Pancreas (tissue), 10 donors: ENCODE measurements around the gene PCBP4. TPM values are rescaled to one million over a fixed set of nuclear protein-coding genes. Genes with fewer than 3 reads are reported as not detected.

Source experiments
- ATAC-seq, 4 donors: fragments of 200-7000 bp; cut with Tn5 transposase; one replicate each; pipeline versions ENCODE4 v1.8.0 to v1.9.1; 2020; ENCODE audit warnings: mild to moderate bottlenecking in 4 of 4, moderate library complexity in 4 of 4
- DNase-seq, 6 donors: peaks; one replicate each; pipeline ENCODE4 v3.0.0-alpha.2; 2020
- FAIRE-seq: peaks from 2 replicates; lab custom pipeline; 2012; peaks lifted over from hg19 to GRCh38; lab: Jason Lieb, UNC
- H3K27ac ChIP-seq, 4 donors: fragments of 200-600 bp; sonication (generic); 1 replicate in 3 of 4; 2 replicates in 1 of 4; pipeline versions ENCODE4 v1.5.0 to v1.8.0; 2020
- H3K27me3 ChIP-seq, 4 donors: fragments of 200-600 bp; one replicate each; pipeline ENCODE4 v1.8.0; 2021
- H3K36me3 ChIP-seq, 3 donors: fragments of 200-600 bp; sonication (generic) in 1 of 3; one replicate each; pipeline versions ENCODE4 v1.5.0 to v1.8.0; 2020 to 2021
- H3K4me1 ChIP-seq, 3 donors: fragments of 200-600 bp; one replicate each; pipeline ENCODE4 v1.8.0; 2021
- H3K4me3 ChIP-seq, 4 donors: fragments of 200-600 bp; sonication (generic) in 2 of 4; one replicate each; pipeline versions ENCODE4 v1.5.0 to v1.8.0; 2020 to 2021
- H3K9me3 ChIP-seq, 4 donors: fragments of 200-600 bp; one replicate each; pipeline ENCODE4 v1.8.0; 2021
- WGBS, 2 donors: extraction: QIAGEN DNeasy Blood & Tissue Kit; methylation state at CpG; one replicate each; pipeline ENCODE4 v1.1.7; 2013; 5-methylcytosine and 5-hydroxymethylcytosine counted together
- intact Hi-C, 3 donors: fragments of 100-400 bp; cut with DNase I; formaldehyde crosslinking; loops; one replicate each; pipeline versions ENCODE4 v1.11.1 to v1.14.2; 2022
- polyA plus RNA-seq, 2 donors: library from polyadenylated mRNA; stranded (reverse); fragments of 200-250 nt; gene quantifications; one replicate each; pipeline ENCODE4 v1.2.3, GENCODE V29; 2013
- total RNA-seq, 6 donors: library from RNA; stranded (reverse); fragmentation: NEBNext Ultra II Directional in 4 of 6; extraction: Animal tissue kit (Norgen Biotek cat#: 25700) in 4 of 6; gene quantifications; one replicate each; pipeline versions ENCODE4 v1.2.1 to v1.2.4, GENCODE V29; 2021 to 2023
- TF ChIP-seq, protein P1 (sequence below), 4 donors: fragments of 200-600 bp; sonication (generic) in 3 of 4; IDR thresholded peaks; one replicate each; pipeline versions ENCODE4 v1.5.0 to v1.8.0; 2021; ENCODE audit warnings: antibody characterized with exemption in 4 of 4
- donor health status: healthy with polysubstance abuse.
- donor health status: DM: no; HTN: no; CAD: no; lungs with moderate emphysema.
- donor health status: DM: no; HTN: no; CAD: no.
- donor health status: control.
- donor health status: control.
- donor health status: Bipolar disorder and iron deficiency.
- donor health status: DM: yes; HTN: yes; CAD: no.
- donor health status: DM: no; HTN: no; CAD: no.
- donor health status: DM: no; HTN: no; CAD: no.
- donor health status: DM: yes; HTN: yes; CAD: no.

PCBP4 gene
- total and polyA plus RNA-seq, 8 donors, result 10.7 to 55.2 (median 17.4) TPM

DNA sequence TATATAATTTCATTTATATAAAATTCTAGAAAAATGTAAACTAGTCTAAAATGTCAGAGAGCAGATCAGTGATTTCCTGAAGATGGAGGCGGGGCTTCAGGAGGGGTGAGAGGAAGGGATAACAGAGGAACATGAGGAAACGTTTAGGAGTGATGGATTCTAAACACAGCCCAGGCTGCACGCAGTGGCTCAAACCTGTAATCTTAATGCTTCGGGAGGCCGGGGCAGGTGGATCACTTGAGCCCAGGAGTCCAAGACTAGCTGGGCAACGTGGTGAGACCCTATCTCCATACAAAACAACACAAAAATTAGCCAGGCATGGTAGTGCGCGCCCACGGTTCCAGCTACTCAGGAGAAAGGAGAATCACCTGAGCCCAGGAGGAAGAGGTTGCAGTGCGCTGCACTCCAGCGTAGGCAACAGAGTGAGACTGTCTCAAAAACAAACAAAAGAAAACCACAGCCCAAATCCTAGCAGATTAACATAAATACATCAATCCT is 46.1 kb downstream of the PCBP4 start:
- ATAC-seq (no peak), DNase-seq (no peak), FAIRE-seq (no peak)
- TF ChIP-seq, protein P1, sequence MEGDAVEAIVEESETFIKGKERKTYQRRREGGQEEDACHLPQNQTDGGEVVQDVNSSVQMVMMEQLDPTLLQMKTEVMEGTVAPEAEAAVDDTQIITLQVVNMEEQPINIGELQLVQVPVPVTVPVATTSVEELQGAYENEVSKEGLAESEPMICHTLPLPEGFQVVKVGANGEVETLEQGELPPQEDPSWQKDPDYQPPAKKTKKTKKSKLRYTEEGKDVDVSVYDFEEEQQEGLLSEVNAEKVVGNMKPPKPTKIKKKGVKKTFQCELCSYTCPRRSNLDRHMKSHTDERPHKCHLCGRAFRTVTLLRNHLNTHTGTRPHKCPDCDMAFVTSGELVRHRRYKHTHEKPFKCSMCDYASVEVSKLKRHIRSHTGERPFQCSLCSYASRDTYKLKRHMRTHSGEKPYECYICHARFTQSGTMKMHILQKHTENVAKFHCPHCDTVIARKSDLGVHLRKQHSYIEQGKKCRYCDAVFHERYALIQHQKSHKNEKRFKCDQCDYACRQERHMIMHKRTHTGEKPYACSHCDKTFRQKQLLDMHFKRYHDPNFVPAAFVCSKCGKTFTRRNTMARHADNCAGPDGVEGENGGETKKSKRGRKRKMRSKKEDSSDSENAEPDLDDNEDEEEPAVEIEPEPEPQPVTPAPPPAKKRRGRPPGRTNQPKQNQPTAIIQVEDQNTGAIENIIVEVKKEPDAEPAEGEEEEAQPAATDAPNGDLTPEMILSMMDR (IDR thresholded peaks at IDR 0.05), result no peak
- 64 to 74% methylated on average over 11 of the region's 11 CpGs for WGBS, 2 donors
- Histone ChIP-seq H3K4me3 (no peak overlapping the region), H3K27ac (no peak overlapping the region), H3K9me3 (no peaks in the 10 kb centered on the region), H3K4me1 (no peaks in the 10 kb centered on the region), H3K36me3 (no peaks in the 10 kb centered on the region), H3K27me3 (no peaks in the 10 kb centered on the region)
- intact Hi-C loops, result no loop called here

DNA sequence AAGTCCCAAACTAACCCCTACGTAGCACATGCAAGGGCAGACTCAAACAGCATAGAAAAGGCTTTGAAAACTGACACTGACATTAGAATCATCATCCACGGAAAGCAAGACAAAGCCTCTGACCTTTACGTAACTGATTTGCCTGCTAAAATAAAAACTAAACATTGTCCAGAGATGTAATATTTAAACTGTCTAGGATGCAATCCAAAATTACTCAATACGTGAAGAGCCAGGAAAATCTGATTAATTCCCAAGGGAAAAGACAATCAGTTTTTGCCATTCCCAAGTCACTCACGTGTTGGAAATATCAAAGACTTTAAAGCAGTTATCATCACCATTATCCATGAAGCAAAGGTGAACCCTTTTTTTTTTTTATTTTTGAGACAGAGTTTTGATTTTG is 50.8 kb downstream of the PCBP4 start:
- H3K4me1 ChIP-seq, result no peaks in the 10 kb centered on the region
- H3K9me3 ChIP-seq, result no peaks in the 10 kb centered on the region
- intact Hi-C loops, result no loop called here
- FAIRE-seq (no peak), ATAC-seq (no peak), DNase-seq (no peak)
- H3K27me3 ChIP-seq, result no peaks in the 10 kb centered on the region
- 51 to 52% methylated on average over 5 of the region's 5 CpGs for WGBS, 2 donors
- no peaks in the 10 kb centered on the region for H3K36me3 ChIP-seq
- H3K4me3 ChIP-seq, result no peak overlapping the region
- TF ChIP-seq, protein P1 (IDR thresholded peaks at IDR 0.05), result no peak
- H3K27ac ChIP-seq, result no peak overlapping the region

DNA sequence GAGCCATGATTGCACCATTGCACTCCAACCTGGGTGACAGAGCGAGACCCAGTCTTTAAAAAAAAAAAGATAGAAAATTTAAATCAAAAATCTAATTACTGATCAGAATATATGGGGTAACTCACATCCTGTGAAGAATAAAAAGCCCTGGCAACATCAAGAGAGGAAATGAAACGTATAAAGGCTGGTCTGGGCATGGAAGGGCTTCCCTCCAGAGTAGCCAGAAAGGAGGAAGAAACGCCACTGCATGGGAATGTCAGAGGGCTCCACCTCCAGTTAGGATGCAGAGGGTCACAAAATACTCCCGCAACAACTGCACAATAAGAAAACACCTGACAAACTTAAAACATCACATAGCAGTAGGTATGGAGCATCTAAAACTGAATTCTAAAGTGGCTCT is 59.2 kb downstream of the PCBP4 start:
- Histone ChIP-seq H3K9me3 (no peaks in the 10 kb centered on the region), H3K4me3 (no peak overlapping the region), H3K27ac (no peak overlapping the region), H3K4me1 (no peaks in the 10 kb centered on the region), H3K36me3 (no peaks in the 10 kb centered on the region), H3K27me3 (no peaks in the 10 kb centered on the region)
- TF ChIP-seq, protein P1 (IDR thresholded peaks at IDR 0.05), result no peak
- DNase-seq (no peak), FAIRE-seq (no peak), ATAC-seq (no peak)
- WGBS, 2 donors, result 60 to 64% methylated on average over 4 of the region's 4 CpGs
- intact Hi-C loops, result no loop called here

Other genes with a start within 250 kb of the PCBP4 start
- gene IQCF6, start 188.2 kb downstream of the PCBP4 start, total RNA-seq, result not detected
- not detected for gene IQCF6, start 188.2 kb downstream of the PCBP4 start, polyA plus RNA-seq
- gene IQCF2, start 105.8 kb downstream of the PCBP4 start, total RNA-seq, result not detected
- not detected for gene IQCF2, start 105.8 kb downstream of the PCBP4 start, polyA plus RNA-seq
- not detected for gene IQCF5, start 91.9 kb downstream of the PCBP4 start, total RNA-seq
- not detected for gene IQCF5, start 91.9 kb downstream of the PCBP4 start, polyA plus RNA-seq
- gene IQCF1, start 64.1 kb downstream of the PCBP4 start, total RNA-seq, result not detected
- gene IQCF1, start 64.1 kb downstream of the PCBP4 start, polyA plus RNA-seq, result not detected
- gene RRP9, start 25.6 kb downstream of the PCBP4 start, total RNA-seq, result 1 to 10 TPM; 3.8 to 9.0 (median 7.0) TPM
- gene RRP9, start 25.6 kb downstream of the PCBP4 start, polyA plus RNA-seq, result 10 to 100 TPM; 13.7 to 13.8 TPM
- 1 to 10 TPM; 2.1 to 5.9 (median 4.2) TPM for gene PARP3, start 25.1 kb downstream of the PCBP4 start, total RNA-seq
- gene PARP3, start 25.1 kb downstream of the PCBP4 start, polyA plus RNA-seq, result 1 to 10 TPM; 7.9 to 8.3 TPM
- gene GPR62, start 12.1 kb downstream of the PCBP4 start, total RNA-seq, result under 1 TPM in 5 of 6 donors, not detected in 1; 0.08 to 0.09 (median 0.09) TPM
- gene GPR62, start 12.1 kb downstream of the PCBP4 start, polyA plus RNA-seq, result under 1 TPM in 1 of 2 donors, not detected in 1; 0.26 TPM
- 10 to 100 TPM; 26.6 to 37.9 (median 31.8) TPM for gene ABHD14B, start 6.6 kb upstream of the PCBP4 start, total RNA-seq
- 10 to 100 TPM; 42.7 to 50.1 TPM for gene ABHD14B, start 6.6 kb upstream of the PCBP4 start, polyA plus RNA-seq
- gene ABHD14A, start 7.6 kb upstream of the PCBP4 start, total RNA-seq, result 10 to 100 TPM in 2 of 6 donors, 1 to 10 TPM in 4; 5.9 to 11.2 (median 9.0) TPM
- gene ABHD14A, start 7.6 kb upstream of the PCBP4 start, polyA plus RNA-seq, result 10 to 100 TPM; 30.5 to 36.3 TPM
- 10 to 100 TPM in 4 of 6 donors, 1 to 10 TPM in 2; 5.7 to 16.8 (median 14.2) TPM for gene ACY1, start 16.1 kb upstream of the PCBP4 start, total RNA-seq
- 10 to 100 TPM; 15.8 to 21.5 TPM for gene ACY1, start 16.1 kb upstream of the PCBP4 start, polyA plus RNA-seq
- 1,000 to 10,000 TPM in 2 of 6 donors, 100 to 1,000 TPM in 4; 643 to 1,285 (median 890) TPM for gene RPL29, start 28.4 kb upstream of the PCBP4 start, total RNA-seq
- 1,000 to 10,000 TPM; 1,152 to 1,829 TPM for gene RPL29, start 28.4 kb upstream of the PCBP4 start, polyA plus RNA-seq
- 1 to 10 TPM; 2.8 to 7.6 (median 4.6) TPM for gene DUSP7, start 89.1 kb upstream of the PCBP4 start, total RNA-seq
- 1 to 10 TPM; 2.6 to 6.2 TPM for gene DUSP7, start 89.1 kb upstream of the PCBP4 start, polyA plus RNA-seq
- gene POC1A, start 187.0 kb upstream of the PCBP4 start, total RNA-seq, result 1 to 10 TPM in 1 of 6 donors, under 1 TPM in 5; 0.37 to 1.1 (median 0.71) TPM
- gene POC1A, start 187.0 kb upstream of the PCBP4 start, polyA plus RNA-seq, result under 1 TPM; 0.46 to 0.80 TPM
- 10 to 100 TPM; 10.1 to 21.7 (median 12.9) TPM for gene ALAS1, start 230.7 kb upstream of the PCBP4 start, total RNA-seq
- 10 to 100 TPM in 1 of 2 donors, 1 to 10 TPM in 1; 8.4 to 20.2 TPM for gene ALAS1, start 230.7 kb upstream of the PCBP4 start, polyA plus RNA-seq